HCT116 (cell line): ENCODE results near the gene COG5. TPM values are rescaled to one million over a fixed set of nuclear protein-coding genes. Genes with fewer than 3 reads are reported as not detected.

ENCODE experiments used
- ATAC-seq: fragments of 200-7000 bp; cut with Tn5 transposase; 2 replicates; pipeline ENCODE4 v1.9.1; 2020; ENCODE audit warnings: mild to moderate bottlenecking, moderate library complexity
- BruUV-seq: library from RNA; stranded (reverse); fragments of 400-500 nt; replicated peaks from 2 replicates; lab custom pipeline; 2021; lab: Mats Ljungman, UMichigan
- CTCF ChIA-PET: fragments of 300-600 bp; sonication (Branson Sonifier 250); formaldehyde crosslinking; loops from one replicate; lab custom pipeline; 2021; ENCODE audit warnings: antibody characterized with exemption; lab: Charles Lee
- POLR2A ChIA-PET: fragments of 300-600, 350-600 bp; sonication (Branson Sonifier 250); formaldehyde crosslinking; loops from one replicate; lab custom pipeline; 2021; ENCODE audit warnings: antibody characterized with exemption; lab: Charles Lee
- RAD21 ChIA-PET, 2 experiments: fragments of 300-600 bp; sonication (Branson Sonifier 250); formaldehyde crosslinking; loops; one replicate each; lab custom pipeline; 2023; ENCODE audit warnings: low total read pairs in 2 of 2; ENCODE audit not compliant: uncharacterized antibody in 2 of 2, unreplicated experiment in 2 of 2, low non-redundant PET in 1 of 2; lab: Charles Lee
- DNase-seq: peaks from one replicate; pipeline ENCODE4 v3.0.0-alpha.2; 2010; ENCODE audit warnings: low read depth, low spot score
- H2AFZ ChIP-seq: fragments of 200-600 bp; shearing (Covaris generic), sonication (generic); 2 replicates; pipeline ENCODE4 v1.6.1; 2017; ENCODE audit warnings: low read depth, mixed run types, mixed read lengths, antibody characterized with exemption, low read length; ENCODE audit not compliant: poor library complexity, severe bottlenecking
- H3K27ac ChIP-seq: 2 replicates; pipeline ENCODE4 v1.5.1; 2012; ENCODE audit warnings: low read depth, low read length
- H3K27me3 ChIP-seq: fragments of 200-600 bp; sonication (generic); 2 replicates; pipeline ENCODE4 v1.6.1; 2016; ENCODE audit warnings: mixed run types, low read length, mixed read lengths; ENCODE audit not compliant: insufficient read depth
- H3K36me3 ChIP-seq, 2 experiments: fragments of 200-500 bp in 1 of 2; fragments of 200-600 bp in 1 of 2; sonication (Bioruptor generic) in 1 of 2; sonication (generic) in 1 of 2; 2 replicates each; pipeline versions ENCODE4 v1.5.1 to v1.6.1; 2014 to 2016; ENCODE audit warnings: low read length in 2 of 2, inconsistent platforms in 1 of 2, mixed read lengths in 1 of 2, mixed run types in 1 of 2; ENCODE audit not compliant: insufficient read depth in 2 of 2, control insufficient read depth in 1 of 2
- H3K4me1 ChIP-seq, 2 experiments: fragments of 200-600 bp in 1 of 2; sonication (generic) in 1 of 2; 2 replicates each; pipeline versions ENCODE4 v1.5.1 to v1.6.1; 2012 to 2017; ENCODE audit warnings: low read length in 2 of 2, inconsistent platforms in 1 of 2, mild to moderate bottlenecking in 1 of 2, mixed read lengths in 1 of 2, mixed run types in 1 of 2, moderate library complexity in 1 of 2; ENCODE audit not compliant: insufficient read depth in 2 of 2, control insufficient read depth in 1 of 2
- H3K4me2 ChIP-seq: fragments of 200-600 bp; sonication (generic); 2 replicates; pipeline ENCODE4 v1.6.1; 2017; ENCODE audit warnings: mixed run types, low read length, mixed read lengths
- H3K4me3 ChIP-seq, 2 experiments: fragments of 200-600 bp in 1 of 2; sonication (generic) in 1 of 2; replicated peaks in 1 of 2; 2 replicates each; pipeline ENCODE4 v1.5.1; 2011 to 2016; ENCODE audit warnings: low read length in 2 of 2, control low read depth in 1 of 2, low read depth in 1 of 2, mild to moderate bottlenecking in 1 of 2, mixed read lengths in 1 of 2, mixed run types in 1 of 2
- H3K79me2 ChIP-seq: fragments of 200-600 bp; sonication (generic); 2 replicates; pipeline ENCODE4 v1.6.1; 2017; ENCODE audit warnings: mild to moderate bottlenecking, mixed run types, low read length, moderate library complexity, mixed read lengths; ENCODE audit not compliant: insufficient read depth
- H3K9ac ChIP-seq: fragments of 200-600 bp; sonication (generic); 2 replicates; pipeline ENCODE4 v1.6.1; 2016; ENCODE audit warnings: low read length, mixed read lengths
- H3K9me2 ChIP-seq: fragments of 200-600 bp; sonication (generic), shearing (Covaris generic); 2 replicates; pipeline ENCODE4 v1.6.1; 2017; ENCODE audit warnings: mixed run types, mild to moderate bottlenecking, moderate library complexity; ENCODE audit not compliant: insufficient read depth
- H3K9me3 ChIP-seq, 2 experiments: fragments of 200-500 bp in 1 of 2; fragments of 200-600 bp in 1 of 2; sonication (Bioruptor generic) in 1 of 2; sonication (generic) in 1 of 2; 2 replicates each; pipeline ENCODE4 v1.6.1; 2014 to 2017; ENCODE audit warnings: low read length in 2 of 2, mixed read lengths in 2 of 2, inconsistent platforms in 1 of 2, low read depth in 1 of 2, mild to moderate bottlenecking in 1 of 2, mixed run types in 1 of 2, moderate library complexity in 1 of 2; ENCODE audit not compliant: control insufficient read depth in 1 of 2, insufficient read depth in 1 of 2
- H4K20me1 ChIP-seq: fragments of 200-600 bp; sonication (generic), shearing (Covaris generic); 2 replicates; pipeline ENCODE4 v1.6.1; 2017; ENCODE audit warnings: mixed run types, mild to moderate bottlenecking, moderate library complexity; ENCODE audit not compliant: insufficient read depth
- CBX3 ChIP-seq: IDR thresholded peaks from 2 replicates; pipeline ENCODE4 v1.6.1; 2012; ENCODE audit warnings: low read depth
- CEBPB ChIP-seq: IDR thresholded peaks from 2 replicates; pipeline ENCODE4 v1.6.1; 2012; ENCODE audit warnings: low read depth
- CTCF ChIP-seq, 3 experiments: fragments of 200-600 bp in 1 of 3; sonication (generic) in 1 of 3; IDR thresholded peaks in 2 of 3; conservative IDR thresholded peaks in 1 of 3; 2 replicates each; pipeline ENCODE4 v1.5.1; 2012 to 2017; ENCODE audit warnings: low read depth in 2 of 3, low read length in 2 of 3, antibody characterized with exemption in 1 of 3, borderline replicate concordance in 1 of 3, control low read depth in 1 of 3, mild to moderate bottlenecking in 1 of 3, mixed read lengths in 1 of 3, mixed run types in 1 of 3, moderate library complexity in 1 of 3; ENCODE audit not compliant: insufficient read depth in 1 of 3
- ELF1 ChIP-seq: IDR thresholded peaks from 2 replicates; pipeline ENCODE4 v1.6.1; 2012; ENCODE audit warnings: low read depth, borderline replicate concordance
- EZH2 ChIP-seq: fragments of 200-600 bp; sonication (generic); IDR thresholded peaks from 2 replicates; pipeline ENCODE4 v1.6.1; 2017; ENCODE audit warnings: antibody characterized with exemption, mixed run types
- FOSL1 ChIP-seq: IDR thresholded peaks from 2 replicates; pipeline ENCODE4 v1.6.1; 2012; ENCODE audit warnings: low read depth
- JUND ChIP-seq: IDR thresholded peaks from 2 replicates; pipeline ENCODE4 v1.6.1; 2012
- POLR2A ChIP-seq: IDR thresholded peaks from 2 replicates; pipeline ENCODE4 v1.7.0; 2011; ENCODE audit warnings: borderline replicate concordance; ENCODE audit not compliant: insufficient read depth, insufficient read length; ENCODE audit errors: extremely low read depth
- RAD21 ChIP-seq: IDR thresholded peaks from 2 replicates; pipeline ENCODE4 v1.6.1; 2012; ENCODE audit warnings: low read depth, mild to moderate bottlenecking
- REST ChIP-seq: IDR thresholded peaks from 2 replicates; pipeline ENCODE4 v1.6.1; 2012; ENCODE audit warnings: low read depth
- SIN3A ChIP-seq: IDR thresholded peaks from 2 replicates; pipeline ENCODE4 v1.6.1; 2012; ENCODE audit warnings: low read depth
- SP1 ChIP-seq: IDR thresholded peaks from 2 replicates; pipeline ENCODE4 v1.6.1; 2012; ENCODE audit warnings: low read depth
- SRF ChIP-seq: IDR thresholded peaks from 2 replicates; pipeline ENCODE4 v1.6.1; 2012; ENCODE audit warnings: low read depth
- TCF7L2 ChIP-seq: IDR thresholded peaks from 2 replicates; pipeline ENCODE4 v1.7.0; 2011; ENCODE audit warnings: borderline replicate concordance, inconsistent platforms; ENCODE audit not compliant: insufficient read depth, insufficient read length; ENCODE audit errors: extremely low read depth
- YY1 ChIP-seq: IDR thresholded peaks from 2 replicates; pipeline ENCODE4 v1.6.1; 2011; ENCODE audit warnings: low read length, low read depth, moderate library complexity, mild to moderate bottlenecking; ENCODE audit not compliant: insufficient replicate concordance; ENCODE audit errors: extremely low read depth
- ZBTB33 ChIP-seq: IDR thresholded peaks from 2 replicates; pipeline ENCODE4 v1.6.1; 2011; ENCODE audit warnings: mild to moderate bottlenecking, low read length, moderate library complexity; ENCODE audit not compliant: insufficient replicate concordance; ENCODE audit errors: extremely low read depth
- ZFX ChIP-seq: fragments of 450-650 bp; IDR thresholded peaks from 2 replicates; pipeline ENCODE4 v1.6.1; 2017
- ZNF274 ChIP-seq: fragments of 200-500 bp; sonication (Bioruptor generic); IDR thresholded peaks from 2 replicates; pipeline ENCODE4 v1.6.1; 2014; ENCODE audit warnings: mild to moderate bottlenecking, low read depth, low read length, inconsistent platforms
- intact Hi-C: fragments of 100-400 bp; cut with micrococcal nuclease; formaldehyde crosslinking; loops from 2 replicates; pipeline ENCODE4 v1.10.0; 2022
- total RNA-seq: library from RNA; stranded (reverse); gene quantifications from one replicate; pipeline ENCODE4 v1.2.1, GENCODE V29; 2021; ENCODE audit not compliant: unreplicated experiment
- TF ChIP-seq, protein P1 (sequence below): IDR thresholded peaks from 2 replicates; pipeline ENCODE4 v1.6.1; 2012
- TF ChIP-seq, protein P2 (sequence below): IDR thresholded peaks from 2 replicates; pipeline ENCODE4 v1.6.1; 2012

Gene COG5
- total RNA-seq, 1 experiment from 2014 or later: 30.7 TPM

DNA sequence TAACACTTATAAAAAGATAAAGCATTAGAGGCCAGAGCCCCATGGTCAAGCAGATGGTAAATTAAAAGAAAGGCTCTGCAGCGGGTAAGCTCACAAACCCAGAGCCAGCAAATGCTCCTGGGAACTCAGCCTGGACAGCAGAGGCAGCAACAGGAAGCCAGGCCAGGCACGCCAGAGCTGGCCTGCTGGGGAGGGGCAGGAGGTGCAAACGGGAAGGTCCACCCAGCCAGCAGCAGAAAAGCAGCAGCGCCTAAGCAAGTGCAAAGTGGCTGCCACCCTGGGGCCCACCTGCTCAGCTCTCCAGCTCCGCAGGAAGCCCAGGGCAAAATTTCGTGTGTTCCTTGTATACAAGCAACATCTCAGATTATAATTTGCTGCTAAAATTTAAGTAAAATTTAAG lies 176.6 kb downstream of the COG5 start:
- Histone ChIP-seq H3K9me2 (no peaks in the 10 kb centered on the region), H3K4me2 (no peak overlapping the region; the same call in 1 of the 2 replicates), H3K36me3 (no peaks in the 10 kb centered on the region), H3K27me3 (no peaks in the 10 kb centered on the region), H3K27ac (no peak overlapping the region), H4K20me1 (no peaks in the 10 kb centered on the region), H3K4me3 (no peak overlapping the region), H3K9me3 (no peaks in the 10 kb centered on the region), H3K4me1 (peaks cover 3 to 5% of the 10 kb centered on the region in 2 experiments), H3K9ac (no peak overlapping the region), H3K79me2 (no peaks in the 10 kb centered on the region), H2AFZ (no peak overlapping the region)
- POLR2A ChIA-PET: no interaction called here
- no TSS peak for BruUV-seq
- no peak for ATAC-seq
- intact Hi-C loops: no loop called here
- CTCF ChIA-PET: no interaction called here
- RAD21 ChIA-PET: no interaction called here
- no peak for DNase-seq
- TF ChIP-seq SIN3A (no peak), ELF1 (no peak), EZH2 (no peak), CEBPB (no peak), RAD21 (no peak), POLR2A (no peak), SRF (no peak), TCF7L2 (no peak), SP1 (no peak), YY1 (no peak), CBX3 (no peak), CTCF (IDR thresholded peaks at IDR 0.05 in 2 of 3, conservative IDR thresholded peaks at IDR 0.05 in 1 of 3; ENCODE audit: borderline replicate concordance in 1 of 3, insufficient read depth in 1 of 3, low read depth in 2 of 3, low read length in 2 of 3) (no peak), ZNF274 (no peak), FOSL1 (no peak), REST (no peak), ZFX (no peak), ZBTB33 (no peak), JUND (no peak)
- TF ChIP-seq, protein P1, sequence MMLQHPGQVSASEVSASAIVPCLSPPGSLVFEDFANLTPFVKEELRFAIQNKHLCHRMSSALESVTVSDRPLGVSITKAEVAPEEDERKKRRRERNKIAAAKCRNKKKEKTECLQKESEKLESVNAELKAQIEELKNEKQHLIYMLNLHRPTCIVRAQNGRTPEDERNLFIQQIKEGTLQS: no peak
- TF ChIP-seq, protein P2, sequence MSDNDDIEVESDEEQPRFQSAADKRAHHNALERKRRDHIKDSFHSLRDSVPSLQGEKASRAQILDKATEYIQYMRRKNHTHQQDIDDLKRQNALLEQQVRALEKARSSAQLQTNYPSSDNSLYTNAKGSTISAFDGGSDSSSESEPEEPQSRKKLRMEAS: no peak
